NCI-H2081 (cell line): ENCODE data around the gene ZNF839.

Experiments used
- DNase-seq, 2 experiments: peaks; one replicate each; lab custom pipeline; 2025; lab: John Stamatoyannopoulos, UW

ZNF839 gene

GRCh38 chr14:102387086-102387485, 67.5 kb downstream of the ZNF839 start:
- DNase-seq = no peak

- DNase-seq = no peak
These were observed 69.7 kb downstream of the ZNF839 start for GRCh38 chr14:102389246-102389645.

GRCh38 chr14:102390064-102390855, 70.7 kb downstream of the ZNF839 start:
- no peak for DNase-seq
